GM18861 (cell line): ENCODE results near the gene AATF.

Experiments
- ATAC-seq: cut with Tn5 transposase; IDR thresholded peaks from one replicate; pipeline ENCODE4 v1.9.1; 2021; ENCODE audit not compliant: unreplicated experiment

The AATF gene

DNA sequence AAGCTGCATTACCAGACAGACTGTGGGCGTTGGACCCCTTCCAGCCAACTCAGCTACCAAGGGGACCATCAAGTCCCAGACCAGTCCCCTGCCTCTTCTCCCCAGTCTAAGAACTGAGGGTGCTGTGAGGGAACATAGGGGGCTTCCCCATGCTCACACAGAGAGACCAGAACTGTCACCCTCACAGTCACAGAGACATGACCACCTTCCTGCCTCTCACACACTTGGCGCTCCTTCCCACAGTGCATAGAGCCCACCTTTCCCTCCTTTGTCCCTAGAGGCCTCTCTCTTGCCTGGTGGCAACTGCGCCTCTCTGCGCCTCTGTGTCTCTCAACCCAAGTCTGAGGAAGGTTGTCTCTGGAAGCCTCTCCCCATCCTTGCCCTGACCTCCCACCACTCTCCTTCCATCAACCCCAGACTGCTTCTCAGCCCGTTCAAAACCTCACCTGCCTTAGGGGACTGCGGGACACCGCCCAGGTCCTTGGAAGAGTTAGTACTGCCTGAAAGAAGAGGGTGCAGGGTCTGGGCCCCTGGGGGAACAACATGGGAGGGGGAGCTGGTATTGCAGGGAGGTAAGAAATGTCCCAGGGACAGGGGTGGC is 17.6 kb upstream of the AATF start:
- no peak for ATAC-seq

DNA sequence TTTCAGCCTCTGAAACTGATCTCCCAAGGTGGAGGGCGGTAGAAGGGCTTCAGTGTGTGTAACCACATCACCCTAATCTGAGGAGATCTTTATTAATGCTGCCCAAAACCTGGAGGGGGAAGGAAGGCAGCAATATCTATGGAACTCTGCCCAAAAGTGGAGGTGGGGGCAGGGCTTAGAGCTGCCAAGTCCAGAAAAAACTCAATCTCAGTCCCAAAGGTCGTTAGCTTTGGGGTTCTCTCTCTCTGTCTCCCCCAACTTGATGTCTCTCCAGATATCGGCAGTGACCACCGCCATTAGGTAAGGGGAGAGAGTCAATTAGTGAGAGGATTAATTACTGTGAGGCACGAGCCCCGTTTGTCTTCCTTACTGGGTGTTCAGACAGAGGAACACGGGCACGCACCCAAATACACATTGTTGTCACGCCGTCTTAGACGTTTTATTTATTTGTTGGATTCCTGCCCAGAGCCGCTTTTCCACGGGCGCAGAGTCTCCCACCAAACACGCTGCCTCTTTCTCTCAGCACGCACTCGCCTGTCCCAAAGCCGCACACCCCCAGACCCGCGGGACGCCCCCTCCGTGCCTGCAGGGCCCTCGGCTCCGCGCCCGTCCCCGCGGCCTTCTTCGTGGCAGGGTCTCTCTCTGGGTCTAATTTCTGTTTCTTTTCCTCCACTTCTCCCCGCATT is 16.9 kb upstream of the AATF start:
- ATAC-seq, result no peak

DNA sequence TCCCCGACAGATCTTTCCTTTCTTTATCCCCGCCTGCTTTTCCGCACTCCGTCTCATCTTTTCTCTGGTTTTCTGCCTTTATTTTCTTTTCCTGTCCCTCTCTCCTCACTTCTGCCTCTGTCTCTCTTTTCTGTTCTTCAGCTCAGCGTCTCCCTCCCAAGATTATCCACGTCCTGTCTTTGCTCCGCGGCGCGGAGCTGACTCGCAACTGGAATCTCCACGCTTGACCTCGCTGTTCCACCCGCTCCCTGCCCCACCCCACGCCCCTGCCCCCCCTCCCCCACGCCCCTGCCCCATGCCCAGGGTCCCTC is 16.4 kb upstream of the AATF start:
- ATAC-seq, result no peak

DNA sequence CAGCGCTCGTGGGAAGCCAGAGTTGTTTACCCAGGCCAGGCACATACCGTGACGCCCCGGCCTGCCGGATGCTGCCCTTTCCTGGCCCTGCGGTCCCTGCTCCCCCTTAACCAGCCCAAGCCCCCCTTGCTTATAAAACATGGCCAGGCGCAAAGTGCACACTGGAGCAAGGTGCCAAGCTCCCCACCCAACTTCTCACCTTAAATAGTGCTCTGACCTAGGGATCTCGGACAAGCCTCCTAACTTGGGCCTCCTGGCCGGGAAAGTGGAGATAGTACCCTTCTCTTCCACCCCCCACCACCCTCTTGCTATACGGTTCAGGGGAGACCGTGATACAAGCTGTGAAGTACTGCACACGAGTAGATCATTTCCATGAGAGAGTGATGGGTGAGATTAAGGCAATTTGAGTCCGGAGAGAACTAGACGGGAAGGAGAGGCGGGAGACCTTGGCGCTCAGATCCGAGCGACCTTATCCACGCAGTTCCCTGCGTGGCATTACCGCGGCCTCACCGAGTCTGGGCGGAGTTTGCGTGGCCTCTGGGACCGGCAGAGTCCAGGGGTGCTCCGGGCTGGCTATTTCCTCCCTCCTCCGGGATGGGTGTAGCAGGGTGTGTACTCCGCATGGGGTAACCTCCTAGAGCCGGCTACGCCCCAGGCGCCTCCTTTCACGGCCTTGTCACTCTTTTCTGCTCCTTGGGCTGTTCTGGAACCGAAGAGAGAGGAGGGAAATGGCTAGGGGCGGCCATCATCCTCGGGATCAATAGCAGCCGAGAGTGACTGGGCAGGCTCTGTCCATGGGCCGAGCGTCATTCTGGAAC is 15.9 kb upstream of the AATF start:
- ATAC-seq, result no peak

DNA sequence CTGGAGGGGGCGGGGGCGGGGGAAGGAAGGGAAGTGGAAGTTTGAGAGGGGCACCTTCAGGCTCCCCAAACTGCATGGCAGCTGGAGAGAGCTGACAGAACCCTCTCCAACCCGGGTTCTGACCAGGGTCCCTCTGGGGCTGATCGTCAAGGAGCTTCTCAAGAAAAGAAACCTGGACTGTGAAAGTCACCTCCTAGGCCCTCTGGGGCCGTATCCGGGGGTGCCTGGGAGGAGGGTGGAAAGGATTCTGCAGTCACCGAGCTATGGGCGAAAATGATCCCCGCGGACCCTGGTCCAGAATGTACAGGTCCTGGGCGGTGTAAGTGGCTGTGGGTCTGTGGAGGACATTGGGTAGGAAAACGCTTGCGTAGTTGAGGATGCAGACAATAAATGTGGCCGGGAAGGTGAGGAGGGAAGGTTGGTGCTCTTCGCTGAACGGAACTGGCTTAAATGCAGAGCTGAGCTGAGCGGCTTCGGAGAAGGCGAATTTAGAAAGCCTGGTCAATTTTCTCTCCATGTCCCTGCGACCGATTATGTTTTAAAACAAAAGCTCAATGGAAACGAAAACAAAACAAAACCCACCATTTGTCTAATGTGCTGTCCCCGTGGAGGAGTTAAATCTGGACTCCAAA is 15.1 kb upstream of the AATF start:
- ATAC-seq, result no peak

DNA sequence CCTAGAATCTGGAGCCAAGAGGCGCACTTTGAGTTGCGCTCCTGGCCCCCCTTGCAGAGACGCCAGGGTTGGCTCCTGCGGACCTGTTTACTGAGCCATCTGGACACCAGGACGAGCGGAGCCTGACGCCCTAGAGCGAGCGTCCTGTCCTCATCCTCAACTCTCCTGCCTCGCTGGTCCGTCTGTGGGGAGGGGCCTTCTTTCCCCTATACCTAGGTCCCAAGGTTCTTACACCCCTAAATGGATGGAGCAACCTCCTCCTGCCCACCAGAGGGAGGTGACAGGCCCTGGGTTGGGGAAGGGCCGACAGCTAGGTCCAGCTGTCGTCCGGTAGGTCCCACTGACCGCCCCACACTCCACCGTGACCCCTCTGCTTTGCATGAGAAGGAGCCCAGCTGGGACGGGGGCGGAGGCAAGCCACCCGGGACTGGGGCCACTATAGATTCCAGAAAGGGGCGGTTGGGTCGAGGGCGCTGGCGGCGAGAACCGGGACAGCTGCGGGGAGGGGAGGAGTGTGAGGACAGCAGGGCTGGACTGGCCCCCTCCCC is 14.5 kb upstream of the AATF start:
- no peak for ATAC-seq

DNA sequence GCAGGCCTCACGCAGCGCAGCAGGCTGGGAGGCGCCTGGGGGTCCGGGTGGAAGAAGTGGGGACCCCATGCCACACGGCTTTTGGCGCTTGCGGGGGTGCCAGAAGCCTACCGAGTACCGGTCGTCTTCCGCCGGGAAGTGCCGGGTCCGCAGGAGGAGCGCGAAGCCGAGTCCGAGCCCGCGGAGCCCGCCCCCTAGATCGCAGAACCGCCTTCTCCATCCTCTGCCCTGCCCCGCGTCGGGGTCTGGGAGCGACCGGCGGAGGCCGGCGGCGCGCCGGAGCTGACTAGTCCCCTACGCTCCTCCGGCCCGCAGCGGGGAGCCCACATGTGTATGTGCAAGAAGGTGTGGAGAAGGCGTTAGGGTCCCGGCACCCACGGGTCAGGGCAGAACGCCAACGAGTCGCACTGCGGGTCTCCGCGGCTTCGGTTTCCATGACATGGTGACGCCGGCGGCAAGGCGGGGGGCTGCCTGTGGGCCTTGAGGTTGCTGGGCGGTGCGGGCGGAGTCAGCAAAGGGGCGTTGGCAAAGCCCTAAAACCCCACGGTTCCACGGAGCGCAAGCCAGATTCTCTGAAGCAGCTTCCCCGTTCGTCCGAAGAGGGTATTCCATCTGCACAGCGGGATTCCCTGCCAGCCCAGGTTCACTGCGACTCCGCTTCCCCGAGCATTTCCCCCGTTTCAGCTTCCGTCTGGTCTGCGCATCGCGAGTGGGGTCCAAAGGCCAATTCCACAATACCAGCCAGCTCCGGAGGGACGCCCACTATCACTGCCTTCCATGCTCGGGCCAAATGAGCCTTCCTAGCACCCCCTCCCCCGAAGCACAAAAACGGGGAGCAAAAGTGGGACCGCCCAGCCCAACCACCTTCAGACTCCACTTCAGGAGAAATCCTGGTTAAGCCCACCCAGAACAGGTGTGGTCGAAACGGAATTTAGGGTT is 13.8 kb upstream of the AATF start:
- no peak for ATAC-seq

DNA sequence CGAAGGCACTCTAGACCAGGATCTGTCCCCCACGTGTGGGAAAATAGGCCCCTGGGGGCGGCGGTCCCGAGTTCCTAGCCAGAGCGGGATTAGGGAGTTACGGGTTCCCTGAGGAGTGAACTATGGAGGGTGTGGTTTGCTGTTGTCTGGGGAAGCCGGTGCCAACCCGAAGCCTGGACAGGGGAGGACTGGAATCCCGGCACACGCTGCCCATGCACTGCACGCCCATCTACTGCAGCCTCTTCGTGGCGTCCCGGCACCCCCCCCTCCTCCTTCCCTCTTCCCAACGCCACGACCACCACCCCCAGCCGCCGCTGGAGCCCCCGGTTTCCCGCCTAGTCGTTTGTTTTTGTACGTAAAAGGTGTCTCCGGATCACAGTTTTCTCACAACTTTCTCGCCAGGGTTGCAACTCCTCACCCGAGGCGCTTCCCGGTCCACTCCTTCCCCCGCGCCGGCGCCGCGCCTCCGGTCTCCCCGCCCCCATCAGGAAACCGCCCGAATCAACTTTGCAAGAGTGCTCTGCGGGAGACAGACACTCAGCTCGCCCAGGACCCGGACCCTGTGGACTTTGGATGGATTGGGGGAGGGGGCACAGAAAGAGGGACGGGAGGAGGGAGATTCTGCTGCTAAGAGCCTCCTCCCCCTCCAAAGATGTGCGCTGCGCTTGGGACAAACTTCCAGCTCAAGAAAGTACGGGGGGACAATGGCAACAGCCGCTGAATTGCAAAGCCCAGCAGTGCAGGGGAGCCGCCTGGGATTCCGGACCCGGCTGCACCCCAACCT is 12.9 kb upstream of the AATF start:
- no peak for ATAC-seq

DNA sequence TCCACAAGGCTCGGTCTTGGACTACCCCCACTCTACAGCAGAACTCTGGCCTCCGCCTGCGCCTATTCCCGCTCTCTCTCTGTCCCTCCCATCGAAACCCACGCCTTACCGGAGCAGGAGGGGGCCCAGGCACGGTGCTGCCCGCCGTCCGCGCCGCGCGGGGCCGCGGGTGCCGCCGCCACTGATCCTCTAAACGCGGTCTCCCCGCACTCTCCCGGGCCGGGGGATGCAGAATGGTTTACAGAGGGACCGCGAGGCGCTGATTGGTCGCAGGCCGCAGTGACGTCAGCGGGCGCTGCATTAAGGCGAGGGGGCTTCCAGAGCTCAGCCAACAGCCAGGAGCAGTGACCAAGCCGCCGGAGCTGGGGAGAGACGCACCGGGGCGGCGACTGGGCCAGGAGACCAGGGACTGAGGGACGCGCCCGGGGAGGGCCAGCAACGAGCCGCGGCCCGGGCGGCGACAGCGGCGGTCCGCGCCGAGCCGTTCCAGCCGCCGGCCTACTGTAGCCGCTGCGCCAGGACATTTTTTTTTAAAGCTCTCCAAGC is 12.2 kb upstream of the AATF start:
- ATAC-seq, result no peak

DNA sequence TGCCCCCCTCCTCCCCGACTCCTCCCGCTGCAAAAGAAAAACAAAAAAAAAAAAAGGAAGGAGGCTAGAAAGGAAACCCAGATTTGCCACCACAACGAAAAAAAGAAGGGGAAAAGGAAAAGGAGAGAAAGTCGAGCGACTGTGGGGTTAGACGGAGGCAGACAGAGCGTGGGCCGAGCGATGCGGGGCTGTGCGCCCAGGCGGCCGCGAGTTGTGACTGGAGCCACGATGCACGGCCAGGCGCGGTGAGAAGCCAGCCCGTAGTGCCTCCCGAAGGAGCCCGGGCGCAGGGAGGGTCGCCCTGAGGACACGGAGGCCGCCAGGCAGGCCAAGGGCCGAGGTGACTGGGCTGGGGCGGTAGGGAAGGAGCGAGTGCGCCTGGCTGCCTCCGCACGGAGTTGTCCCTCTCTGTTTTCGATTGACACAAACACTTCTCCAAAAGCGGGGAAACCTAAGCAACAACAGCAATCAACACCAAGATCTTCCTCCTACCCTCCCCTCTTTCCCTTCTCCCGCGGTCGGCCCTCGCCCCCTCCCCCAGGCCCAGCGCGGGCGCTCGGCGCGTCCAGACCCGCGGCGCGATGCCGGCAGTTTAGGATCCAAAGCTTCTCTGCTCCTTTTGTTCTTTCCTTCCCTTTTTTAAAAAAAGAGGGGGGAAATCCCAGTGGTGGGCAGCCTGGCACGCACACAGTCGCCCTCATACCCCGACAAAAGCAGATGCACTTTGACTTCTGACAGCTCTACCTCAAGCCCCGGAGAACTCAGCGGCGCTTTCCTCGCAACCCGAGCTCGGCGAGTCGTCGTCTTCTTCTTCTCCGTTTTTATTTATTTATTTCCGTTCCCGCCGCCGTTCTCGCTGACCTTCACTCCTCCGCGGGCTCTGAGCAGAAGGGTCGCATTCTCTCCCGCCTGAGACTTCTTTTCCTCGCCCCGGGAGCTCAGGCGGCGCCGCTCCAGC is 11.5 kb upstream of the AATF start, which contains the start of gene LHX1:
Gene LHX1, plus strand, starts transcription at position 475 of the 958 bp plus-strand sequence. CDS start 723 bp downstream, outside the sequence.
- no peak for ATAC-seq

DNA sequence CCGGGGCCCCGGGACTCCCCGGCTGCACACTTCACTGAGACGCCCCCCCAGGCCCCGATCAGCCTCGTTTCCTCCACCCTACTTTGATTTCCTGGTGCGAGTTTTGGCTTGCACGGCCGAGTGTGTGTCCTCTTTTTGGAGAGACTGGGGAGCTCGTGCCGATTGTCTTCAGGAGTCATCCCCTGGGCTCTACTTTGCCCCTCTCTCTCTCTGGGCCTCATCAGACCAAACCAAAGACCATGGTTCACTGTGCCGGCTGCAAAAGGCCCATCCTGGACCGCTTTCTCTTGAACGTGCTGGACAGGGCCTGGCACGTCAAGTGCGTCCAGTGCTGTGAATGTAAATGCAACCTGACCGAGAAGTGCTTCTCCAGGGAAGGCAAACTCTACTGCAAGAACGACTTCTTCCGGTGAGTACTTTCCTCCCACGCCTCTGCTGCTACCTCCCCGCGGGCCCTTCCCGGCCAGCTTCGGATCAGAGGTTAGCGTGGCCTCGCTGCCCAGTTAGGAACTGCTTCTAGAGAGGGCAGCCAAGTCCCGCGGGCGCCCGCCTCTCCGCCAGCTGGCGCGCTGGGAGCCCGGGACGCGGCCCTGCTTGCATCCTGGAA is 10.7 kb upstream of the AATF start:
- ATAC-seq, result no peak

DNA sequence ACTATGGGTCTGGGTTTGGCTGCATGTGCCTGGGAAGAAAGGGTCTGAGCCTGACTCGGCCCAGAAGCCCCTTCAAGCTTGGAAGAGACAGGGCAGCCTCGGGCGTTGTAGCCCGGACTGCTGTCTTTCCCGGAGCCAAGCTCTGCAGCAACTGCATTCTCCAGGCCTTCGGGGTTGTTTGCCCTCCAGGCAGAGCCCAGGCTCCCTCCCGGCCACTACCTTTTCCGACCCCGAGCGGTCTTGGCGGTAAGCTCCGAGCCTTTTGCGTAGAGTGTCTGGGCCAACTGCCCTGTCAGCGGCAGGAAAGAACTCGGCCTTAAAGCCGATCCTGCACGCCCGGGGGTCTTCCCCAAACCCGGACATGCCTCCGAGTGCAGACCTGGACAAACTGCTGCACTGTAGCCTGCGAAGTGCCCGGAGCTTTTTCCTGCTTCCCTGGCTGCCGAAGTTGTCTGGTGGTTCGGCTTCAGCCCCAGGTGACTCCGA is 10.1 kb upstream of the AATF start:
- no peak for ATAC-seq

DNA sequence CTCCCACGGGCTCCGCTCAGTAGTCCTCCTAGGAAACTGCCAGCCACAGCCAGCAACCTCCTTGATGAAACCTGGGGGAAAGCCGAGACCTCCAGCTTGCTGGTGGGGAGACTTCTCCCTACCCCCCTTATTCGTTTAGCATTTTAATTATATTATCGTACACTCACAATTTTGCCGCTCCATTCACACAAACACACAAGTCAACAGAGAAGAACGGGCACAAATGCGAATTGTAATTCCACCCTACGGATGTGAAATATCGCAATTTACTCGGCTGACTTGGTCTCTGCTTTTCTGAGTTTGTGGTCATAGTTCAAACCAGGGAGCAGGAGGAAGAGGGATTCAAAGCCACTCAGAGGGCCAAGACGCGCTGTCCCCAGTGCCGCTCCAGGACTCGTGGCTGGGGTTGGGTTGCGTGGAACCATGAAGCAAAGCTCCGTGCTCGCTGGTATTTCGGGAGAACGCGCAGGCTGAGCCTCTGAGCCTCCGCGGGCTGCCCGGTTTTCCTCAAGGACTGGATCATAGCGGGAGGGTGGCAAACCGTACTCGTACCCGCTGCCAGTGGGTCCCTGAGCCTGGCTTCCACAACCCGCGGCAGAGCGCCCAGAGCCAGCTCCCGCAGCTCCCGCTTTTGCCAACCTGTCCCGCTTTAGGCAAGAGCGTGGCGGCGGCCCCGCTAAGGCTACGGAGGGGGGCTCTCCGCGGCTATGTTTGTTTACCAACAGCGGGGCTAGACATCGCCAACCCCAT is 9.5 kb upstream of the AATF start:
- no peak for ATAC-seq

DNA sequence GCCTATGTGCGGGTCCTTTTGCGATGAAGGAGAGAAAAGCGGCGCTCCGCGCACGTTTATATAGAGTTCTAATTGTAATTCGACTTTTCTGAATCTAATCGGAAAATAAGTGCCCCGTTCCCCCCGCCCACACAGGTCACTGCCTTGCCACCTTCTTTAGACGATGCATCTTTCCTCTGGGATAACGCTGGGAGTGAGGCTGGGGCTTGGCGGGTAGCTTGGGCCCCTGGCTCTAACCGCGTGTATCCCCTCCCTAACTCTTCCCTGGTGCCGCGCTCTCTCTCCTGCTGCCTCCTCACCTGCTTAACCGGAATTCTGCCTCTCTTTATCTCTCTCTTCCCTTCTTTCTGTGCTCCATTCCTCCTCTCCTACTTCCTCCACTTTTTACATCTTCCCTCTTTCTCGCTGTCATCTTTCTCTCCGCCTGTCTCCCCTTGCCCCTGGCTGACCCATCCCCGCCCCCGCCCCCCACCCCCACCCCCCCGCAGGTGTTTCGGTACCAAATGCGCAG is 8.9 kb upstream of the AATF start:
- no peak for ATAC-seq

DNA sequence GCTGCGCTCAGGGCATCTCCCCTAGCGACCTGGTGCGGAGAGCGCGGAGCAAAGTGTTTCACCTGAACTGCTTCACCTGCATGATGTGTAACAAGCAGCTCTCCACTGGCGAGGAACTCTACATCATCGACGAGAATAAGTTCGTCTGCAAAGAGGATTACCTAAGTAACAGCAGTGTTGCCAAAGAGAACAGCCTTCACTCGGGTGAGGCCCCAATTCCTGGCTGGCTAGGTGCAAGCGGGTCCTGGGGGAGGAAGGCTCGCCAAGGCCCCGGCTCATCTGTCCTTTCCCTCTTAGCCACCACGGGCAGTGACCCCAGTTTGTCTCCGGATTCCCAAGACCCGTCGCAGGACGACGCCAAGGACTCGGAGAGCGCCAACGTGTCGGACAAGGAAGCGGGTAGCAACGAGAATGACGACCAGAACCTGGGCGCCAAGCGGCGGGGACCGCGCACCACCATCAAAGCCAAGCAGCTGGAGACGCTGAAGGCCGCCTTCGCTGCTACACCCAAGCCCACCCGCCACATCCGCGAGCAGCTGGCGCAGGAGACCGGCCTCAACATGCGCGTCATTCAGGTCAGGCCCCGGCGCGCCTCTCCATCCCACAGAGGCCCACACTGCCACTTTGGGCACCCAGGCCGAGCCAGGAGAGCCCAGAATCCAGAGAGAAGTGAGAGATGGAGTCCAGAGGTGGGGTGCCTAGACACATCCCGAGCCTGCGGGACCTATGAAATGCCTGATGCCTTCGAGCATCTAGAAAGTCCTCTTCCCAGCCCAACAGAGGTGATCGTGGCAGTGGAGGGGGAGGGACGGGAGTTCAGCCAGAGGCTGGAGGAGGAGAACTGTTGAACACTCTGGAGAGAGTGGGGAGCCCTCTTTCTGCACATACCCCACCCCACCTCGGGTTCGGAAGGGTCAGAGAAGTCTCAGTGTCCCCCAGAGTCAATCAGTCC is 8.2 kb upstream of the AATF start:
- ATAC-seq, result no peak
